ENCODE results near the gene YEATS2.
"Not testable (repeated sequence)": the region's sequence is repeated elsewhere in the genome, so short reads cannot be mapped to it uniquely, and the experiment has no call there.

YEATS2 gene

DNA sequence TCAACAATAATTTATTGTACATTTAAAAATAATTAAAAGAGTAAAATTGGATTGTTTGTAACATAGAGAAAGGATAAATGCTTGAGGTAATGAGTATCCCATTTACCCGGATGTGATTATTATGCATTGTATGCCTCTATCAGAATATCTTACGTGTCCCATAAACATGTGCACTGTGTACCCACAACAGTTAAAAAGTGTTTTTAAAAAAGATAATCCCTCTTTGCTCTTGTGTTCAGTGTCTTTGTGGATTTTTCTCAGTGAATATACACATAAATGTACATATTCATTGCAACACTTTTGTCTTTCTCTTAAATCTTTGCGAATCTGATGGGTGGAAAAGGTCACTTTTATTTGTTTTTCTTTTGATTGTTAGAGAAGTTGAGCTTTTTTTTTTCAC is 20.4 kb downstream of the YEATS2 start:
- DNase-seq, result no peak

DNA sequence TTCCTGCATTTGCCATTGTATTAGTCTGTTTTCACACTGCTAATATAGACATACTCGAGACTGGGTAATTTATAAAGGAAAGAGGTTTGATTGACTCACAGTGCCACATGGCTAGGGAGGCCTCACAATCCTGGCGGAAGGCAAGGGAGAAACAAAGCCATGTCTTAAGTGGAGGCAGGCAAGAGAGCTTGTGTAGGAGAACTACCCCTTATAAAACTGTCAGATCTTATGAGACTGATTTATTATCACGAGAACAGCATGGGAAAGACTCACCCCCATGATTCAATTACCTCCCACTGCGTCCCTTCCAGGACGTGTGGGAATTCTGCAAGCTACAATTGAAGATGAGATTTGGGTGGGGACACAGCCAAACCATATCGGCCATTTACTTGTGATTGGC is 27.8 kb downstream of the YEATS2 start:
- DNase-seq, result no peak

DNA sequence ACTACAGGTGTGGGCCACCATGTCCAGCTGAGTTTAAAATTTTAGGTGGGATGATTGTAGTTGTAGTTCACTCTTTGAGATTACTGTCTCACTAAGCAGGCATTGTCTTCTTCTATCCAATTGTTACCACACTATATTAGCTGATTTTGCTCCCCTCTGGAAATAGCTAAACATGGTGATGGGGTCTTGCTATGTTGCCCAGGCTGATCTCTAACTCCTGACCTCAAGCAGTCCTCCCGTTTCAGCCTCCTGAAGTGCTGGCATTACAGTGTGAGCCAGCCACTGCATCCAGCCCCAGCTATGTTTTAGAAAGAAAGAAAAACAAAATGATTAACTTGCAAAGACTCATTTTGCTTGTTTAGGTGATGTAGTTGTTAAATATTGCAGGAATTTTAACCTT is 30.6 kb downstream of the YEATS2 start:
- DNase-seq, result no peak

DNA sequence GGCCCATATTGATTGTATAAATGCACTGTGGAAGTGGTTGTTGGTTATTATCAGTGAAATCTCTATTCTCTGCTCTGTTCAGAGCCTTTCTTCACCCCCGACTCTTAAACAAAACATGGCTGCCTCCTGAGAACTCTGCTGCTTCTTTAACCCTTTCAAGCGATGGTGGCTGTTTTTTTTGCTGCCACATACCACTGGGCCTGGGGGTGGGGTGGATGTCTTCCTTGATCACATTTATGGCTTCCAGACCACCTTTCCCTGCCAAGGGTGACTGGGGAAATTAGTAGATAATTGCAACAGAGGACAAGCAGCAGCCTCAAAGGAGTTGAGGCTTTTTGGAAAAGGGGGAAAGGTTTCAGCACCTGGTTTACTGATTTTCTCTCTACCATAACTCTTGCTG is 32.8 kb downstream of the YEATS2 start:
- DNase-seq, result no peak

GRCh38 chr3:183731611-183732010 is 34.0 kb downstream of the YEATS2 start:
- DNase-seq, result no peak

GRCh38 chr3:183733553-183733952 is 36.0 kb downstream of the YEATS2 start:
- no peak for DNase-seq

DNA sequence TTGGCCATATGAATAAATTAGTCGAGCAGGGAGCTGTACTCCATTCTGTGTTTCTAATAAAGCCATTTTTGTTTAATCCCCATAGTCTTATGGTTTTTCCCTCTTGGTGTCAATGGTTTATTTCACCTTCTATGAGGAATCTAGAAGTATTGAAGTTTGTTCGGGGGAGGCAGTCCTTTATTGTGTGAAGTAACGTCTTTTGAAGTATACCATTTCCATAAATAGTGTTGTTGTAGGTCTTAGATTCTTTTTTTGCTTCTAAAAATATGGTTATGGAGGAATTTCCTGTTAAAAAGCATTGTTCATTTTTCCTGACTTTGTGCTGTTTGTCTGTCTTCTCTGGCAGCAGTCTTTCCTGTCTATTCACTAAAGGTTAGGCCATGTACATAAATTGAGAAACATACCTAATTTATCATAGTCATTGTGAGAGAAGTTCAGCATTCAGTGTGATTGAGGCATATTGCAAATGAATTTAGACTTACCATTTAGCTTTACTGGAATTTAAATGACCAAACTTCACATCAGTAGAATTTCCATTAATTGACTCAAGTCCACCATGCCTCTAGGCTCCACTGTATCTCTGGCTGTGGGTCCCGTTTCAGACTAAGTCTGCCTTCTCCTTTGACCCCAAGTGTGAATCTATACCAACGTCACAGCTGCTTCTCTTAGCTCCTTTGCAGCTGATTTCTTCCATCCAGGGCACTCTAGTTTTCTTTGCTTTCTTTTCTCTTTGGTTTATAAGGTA is 37.3 kb downstream of the YEATS2 start:
- no peak for DNase-seq

DNA sequence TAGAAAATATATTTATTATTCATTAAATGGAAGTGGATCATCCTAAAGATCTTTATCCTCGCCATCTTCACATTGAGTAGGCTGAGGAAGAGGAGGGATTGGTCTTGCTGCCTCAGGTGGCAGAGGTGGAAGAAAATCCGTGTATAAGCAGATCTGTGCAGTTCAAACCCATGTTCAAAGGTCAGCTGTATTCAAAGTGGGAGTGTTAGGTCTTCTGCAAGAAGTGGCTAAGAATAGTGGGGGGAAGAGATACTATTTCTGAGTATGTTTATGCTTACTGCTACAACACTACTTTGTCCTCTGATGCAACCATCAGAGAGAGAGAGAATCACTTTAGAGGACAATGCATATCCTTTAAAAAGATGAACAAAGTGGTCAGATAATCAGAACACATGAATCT is 39.5 kb downstream of the YEATS2 start:
- DNase-seq, result no peak

DNA sequence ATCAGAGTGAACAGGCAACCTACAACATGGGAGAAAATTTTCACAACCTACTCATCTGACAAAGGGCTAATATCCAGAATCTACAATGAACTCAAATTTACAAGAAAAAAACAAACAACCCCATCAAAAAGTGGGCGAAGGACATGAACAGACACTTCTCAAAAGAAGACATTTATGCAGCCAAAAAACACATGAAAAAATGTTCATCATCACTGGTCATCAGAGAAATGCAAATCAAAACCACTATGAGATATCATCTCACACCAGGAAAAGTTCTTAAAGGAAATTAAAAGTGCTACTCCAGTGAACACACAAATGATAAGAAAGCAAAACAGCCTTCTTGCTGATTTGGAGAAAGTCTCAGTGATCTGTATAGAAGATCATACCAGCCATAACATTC is 42.6 kb downstream of the YEATS2 start:
- DNase-seq, result not testable (repeated sequence)

DNA sequence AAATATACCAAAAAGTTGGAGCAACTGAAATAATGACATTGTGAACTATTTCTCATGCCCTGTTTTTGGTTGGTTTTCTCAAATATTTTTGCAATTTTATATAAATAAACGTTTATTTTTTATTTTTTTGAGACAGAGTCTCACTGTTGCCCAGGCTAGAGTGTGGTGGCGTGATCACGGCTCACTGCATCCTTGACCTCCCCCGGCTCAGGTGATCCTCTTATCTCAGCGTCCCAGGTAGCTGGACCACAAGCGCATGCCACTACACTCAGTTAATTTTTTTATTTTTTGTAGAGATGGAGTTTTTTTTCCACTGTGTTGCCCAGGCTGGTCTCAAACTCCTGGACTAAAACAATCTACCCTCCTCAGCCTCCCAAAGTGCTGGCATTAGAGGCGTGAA is 45.6 kb downstream of the YEATS2 start:
- DNase-seq, result no peak

DNA sequence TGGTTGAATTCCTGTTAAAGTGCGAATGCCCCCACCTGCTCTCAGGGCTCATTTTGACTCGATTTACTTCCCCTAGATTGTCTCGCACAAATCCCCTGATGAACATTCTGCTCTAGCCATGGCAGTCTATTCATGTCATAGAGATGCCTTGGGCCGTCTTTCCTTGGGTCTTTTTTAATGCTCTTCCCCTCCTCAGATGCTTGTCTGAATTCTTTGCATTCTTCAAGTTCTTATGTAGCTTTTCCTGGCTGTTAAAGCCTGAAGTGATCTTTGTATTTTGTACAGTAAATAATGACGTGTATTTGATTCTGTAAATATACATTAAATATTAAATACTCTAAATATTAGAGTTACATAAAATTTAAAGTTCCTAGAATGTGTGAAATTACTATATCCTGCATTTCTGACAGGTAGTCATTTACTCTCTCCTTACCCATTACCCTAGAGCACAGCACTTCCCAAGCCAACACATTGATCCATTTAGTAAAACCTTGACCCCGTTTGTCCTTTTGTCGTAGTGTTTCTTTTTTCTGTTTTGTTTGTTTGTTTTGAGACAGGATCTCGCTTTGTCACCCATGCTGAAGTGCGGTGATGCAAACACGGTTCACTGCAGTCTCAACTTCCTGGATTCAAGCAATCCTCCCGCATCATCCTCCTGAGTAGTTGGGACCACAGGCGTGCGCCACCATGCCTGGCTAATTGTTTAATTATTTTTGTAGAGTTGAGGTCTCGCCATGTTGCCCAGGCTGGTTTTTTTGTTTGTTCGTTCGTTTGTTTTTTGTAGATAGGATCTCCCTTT is 47.9 kb downstream of the YEATS2 start:
- DNase-seq, result no peak

- DNase-seq, result no peak
These were observed 56.5 kb downstream of the YEATS2 start for GRCh38 chr3:183754052-183754451.

DNA sequence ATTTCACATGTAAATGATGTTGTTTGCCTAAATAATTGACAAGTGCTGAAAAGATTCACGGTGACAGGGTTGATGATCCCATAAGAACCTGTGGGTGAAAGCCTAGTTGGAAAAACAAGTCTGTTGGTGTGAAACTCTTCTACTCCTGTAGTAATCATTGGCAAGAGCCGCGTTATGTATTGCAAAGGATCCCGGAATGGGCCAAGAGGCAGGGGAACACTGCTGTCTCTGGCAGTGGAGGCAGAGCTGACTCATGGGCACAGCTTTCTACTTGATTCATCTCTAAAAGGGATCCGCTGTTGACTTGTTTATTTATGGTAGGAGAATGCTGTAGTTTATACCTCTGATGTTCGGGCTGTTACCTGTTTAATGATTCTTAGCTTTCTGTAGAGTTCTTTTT is 64.7 kb downstream of the YEATS2 start:
- DNase-seq, result no peak

DNA sequence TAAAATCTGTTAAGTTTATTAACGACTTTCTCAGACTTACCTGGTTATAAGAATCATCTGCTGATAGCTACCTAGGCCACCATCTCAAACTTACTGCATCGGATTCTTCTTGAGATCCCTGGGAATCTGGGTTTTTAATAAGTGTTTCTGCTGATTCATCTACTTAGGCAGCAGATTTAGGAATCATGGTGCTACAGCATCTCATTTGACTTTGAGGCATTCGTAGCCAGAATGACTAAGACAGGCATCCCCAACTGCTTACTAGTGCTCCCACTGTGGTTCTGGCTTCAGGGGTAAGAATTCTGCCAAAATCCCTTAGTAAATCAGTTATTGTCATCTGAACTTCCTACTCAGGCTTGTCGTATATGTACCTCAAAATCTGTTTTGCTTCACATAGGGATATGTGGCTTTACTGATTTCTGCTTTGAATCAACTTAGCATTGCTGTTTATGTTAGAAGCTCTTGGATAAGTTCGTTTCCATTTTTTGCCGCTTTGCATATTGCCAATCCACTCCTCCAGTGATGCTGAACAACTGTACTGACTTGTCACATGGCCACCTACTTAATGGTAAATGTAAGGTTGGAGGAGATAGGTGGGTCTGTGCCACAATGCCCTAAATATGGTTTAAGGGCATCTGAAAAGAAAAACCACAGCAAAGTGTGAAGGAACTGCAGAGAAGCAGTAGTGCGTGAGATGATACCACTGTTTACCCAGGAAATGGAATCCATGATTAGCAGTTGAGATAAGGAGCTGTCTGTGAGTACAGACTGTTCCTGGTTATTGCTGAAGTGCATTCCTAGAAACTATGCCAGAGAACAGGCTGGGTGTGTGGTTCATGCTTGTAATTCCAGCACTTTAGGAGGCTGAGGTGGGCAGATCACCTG is 67.5 kb downstream of the YEATS2 start:
- no peak for DNase-seq

DNA sequence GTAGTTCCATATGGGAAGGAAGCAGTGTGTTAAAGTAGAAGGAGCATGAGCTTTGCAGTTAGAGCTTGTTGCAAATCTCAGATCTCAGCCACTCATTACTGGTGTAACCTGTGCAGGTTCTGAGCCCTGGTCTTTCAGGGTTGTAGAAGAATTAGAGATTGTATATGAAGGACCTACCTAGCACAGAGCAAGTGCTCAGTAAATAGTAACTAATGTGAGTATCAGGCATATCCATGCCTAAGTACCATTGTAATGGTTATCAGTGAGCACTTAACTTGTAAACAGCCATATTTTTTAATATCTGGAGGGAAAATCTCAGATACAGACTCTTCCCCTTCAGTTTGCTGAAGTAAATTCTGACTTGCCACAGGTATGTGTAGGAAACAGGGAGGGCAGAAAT is 68.5 kb downstream of the YEATS2 start:
- no peak for DNase-seq

- DNase-seq, result peak; percentile 62 to 75
These were observed 69.4 kb downstream of the YEATS2 start for GRCh38 chr3:183766745-183767606.

- DNase-seq, result no peak
These were observed 70.5 kb downstream of the YEATS2 start for GRCh38 chr3:183768114-183768513.

DNA sequence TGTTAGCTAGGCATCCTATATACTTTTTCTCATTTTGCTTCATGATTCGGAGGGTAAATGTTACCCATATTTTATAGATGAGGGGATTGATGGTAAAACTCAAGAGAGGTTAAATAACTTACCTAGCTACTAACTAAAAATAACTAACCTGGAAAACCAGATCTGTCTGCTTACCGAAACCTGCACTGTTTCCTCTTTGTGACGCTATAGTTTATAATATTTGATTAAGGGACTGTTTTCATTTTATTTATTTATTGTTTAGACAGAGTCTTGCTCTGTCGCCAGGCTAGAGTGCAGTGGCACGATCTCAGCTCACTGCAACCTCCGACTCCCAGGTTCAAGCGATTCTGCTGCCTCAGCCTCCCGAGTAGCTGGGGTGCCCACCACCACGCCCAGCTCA is 71.9 kb downstream of the YEATS2 start:
- DNase-seq, result no peak

GRCh38 chr3:183774631-183775030 is 77.0 kb downstream of the YEATS2 start:
- no peak for DNase-seq

DNA sequence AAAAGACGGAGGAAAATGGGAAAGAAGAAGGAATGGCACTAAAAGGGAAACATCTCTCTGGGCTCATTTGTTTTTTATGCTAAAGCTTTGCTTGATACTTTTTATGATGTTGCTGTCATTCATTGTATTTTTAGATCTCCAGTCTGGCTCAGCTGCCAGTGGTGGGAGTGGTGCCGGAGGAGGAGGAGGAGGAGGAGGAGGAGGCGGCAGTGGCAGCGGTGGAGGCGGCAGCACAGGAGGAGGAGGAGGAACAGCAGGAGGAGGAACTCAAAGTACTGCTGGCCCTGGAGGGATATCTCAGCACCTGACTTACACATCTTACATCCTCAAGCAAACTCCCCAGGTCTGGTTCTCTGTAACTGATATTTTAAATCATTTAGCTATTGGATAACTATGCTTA is 78.2 kb downstream of the YEATS2 start:
- no peak for DNase-seq

DNA sequence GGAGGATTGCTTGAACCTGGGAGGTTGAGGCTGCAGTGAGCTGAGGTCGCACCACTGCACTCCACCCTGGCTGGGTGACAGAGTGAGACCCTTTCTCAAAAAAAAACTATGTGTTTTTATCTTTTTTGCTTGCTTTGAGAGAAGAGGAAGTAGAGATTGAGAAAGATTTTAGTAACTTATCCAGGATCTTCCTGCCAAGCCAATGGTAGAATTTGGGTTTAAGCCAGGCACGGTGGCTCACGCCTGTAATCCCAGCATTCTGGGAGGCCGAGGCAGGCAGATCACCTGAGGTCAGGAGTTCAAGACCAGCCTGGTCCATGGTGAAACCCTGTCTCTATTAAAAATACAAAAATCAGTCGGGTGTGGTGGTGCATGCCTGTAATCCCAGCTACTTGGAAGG is 78.9 kb downstream of the YEATS2 start:
- DNase-seq, result not testable (repeated sequence)

DNA sequence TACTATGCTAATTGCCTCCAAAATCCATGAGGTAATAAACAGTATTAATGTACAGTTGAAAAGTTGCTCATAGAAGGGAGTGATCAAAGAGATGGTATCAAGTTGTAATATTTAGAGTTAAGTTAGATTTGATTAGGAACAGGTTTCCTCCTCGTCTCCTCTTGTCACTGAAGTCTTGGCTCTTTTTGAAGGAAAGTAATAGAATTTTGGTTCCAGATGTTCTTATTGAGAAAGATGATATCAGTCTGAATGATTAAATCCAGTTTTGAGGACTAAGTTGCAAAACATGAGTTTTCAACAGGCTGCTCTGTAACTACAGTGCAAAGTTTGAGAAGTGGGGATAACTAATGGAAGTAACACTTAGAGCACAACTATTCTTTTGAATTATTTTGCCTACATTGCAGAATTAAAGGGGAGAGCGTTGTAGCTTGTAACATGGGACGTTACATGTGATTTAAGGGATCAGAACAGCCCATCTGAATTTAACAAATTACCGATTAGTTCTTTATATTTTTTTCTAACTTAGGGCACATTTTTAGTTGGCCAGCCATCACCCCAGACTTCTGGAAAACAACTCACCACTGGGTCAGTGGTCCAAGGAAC is 79.5 kb downstream of the YEATS2 start:
- no peak for DNase-seq
